ENCODE measurements around the gene AVPR2. TPM values are rescaled to one million over a fixed set of nuclear protein-coding genes. Genes with fewer than 3 reads are reported as not detected.

Gene AVPR2
- total and polyA plus RNA-seq, 8 donors: 0.12 to 1.3 (median 0.40) TPM

DNA sequence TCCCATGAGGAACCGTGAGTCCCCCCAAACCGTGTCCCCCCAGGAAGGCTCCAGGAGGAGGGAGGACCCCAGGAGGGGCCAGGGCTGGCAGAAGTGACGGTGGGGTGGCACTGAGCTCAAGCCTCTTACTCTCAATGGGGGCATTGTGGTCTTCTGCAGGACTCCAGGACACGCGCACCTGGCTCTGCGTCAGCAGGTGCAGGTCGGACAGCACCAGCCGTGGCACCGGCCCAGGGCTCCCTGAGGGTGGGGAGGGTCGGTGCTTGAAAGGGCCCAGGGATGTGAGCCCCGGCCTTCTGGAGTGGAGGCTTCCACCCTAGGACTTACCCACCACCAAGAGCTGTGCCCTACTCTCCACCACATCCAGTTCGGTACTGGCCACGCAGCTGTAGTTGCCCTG, 36.8 kb upstream of the AVPR2 start:
- FAIRE-seq (no peak), DNase-seq (peak in 2 of 6 donors; percentile 46 to 61), ATAC-seq (no peak)
- Histone ChIP-seq H3K27me3 (peaks cover 0 to 8% (median 0%) of the 10 kb centered on the region in 4 donors), H3K4me3 (no peak overlapping the region), H3K27ac (no peak overlapping the region), H3K4me1 (no peaks in the 10 kb centered on the region), H3K36me3 (no peaks in the 10 kb centered on the region), H3K9me3 (no peaks in the 10 kb centered on the region)
- no peak for TF ChIP-seq CTCF (IDR thresholded peaks at IDR 0.05)
- intact Hi-C loops (cut with DNase I): no loop called here
- 79% methylated on average over 13 of the region's 13 CpGs for WGBS, 2 donors

GRCh38 chrX:153868576-153869472, 35.6 kb upstream of the AVPR2 start:
- no peak for TF ChIP-seq CTCF (IDR thresholded peaks at IDR 0.05)
- no peaks in the 10 kb centered on the region for H3K36me3 ChIP-seq
- FAIRE-seq (no peak), ATAC-seq (no peak), DNase-seq (peak in 2 of 6 donors; percentile 45 to 55)
- peaks cover 0 to 8% (median 0%) of the 10 kb centered on the region in 4 donors for H3K27me3 ChIP-seq
- intact Hi-C loops (cut with DNase I): no loop called here
- H3K4me3 ChIP-seq: no peak overlapping the region
- WGBS, 2 donors: 79 to 80% methylated on average over 26 of the region's 26 CpGs
- H3K9me3 ChIP-seq: no peaks in the 10 kb centered on the region
- no peak overlapping the region for H3K27ac ChIP-seq
- no peaks in the 10 kb centered on the region for H3K4me1 ChIP-seq

- no peak overlapping the region for H3K4me3 ChIP-seq
- WGBS, 2 donors: 78 to 82% methylated on average over 30 to 31 of the region's 31 CpGs
- intact Hi-C loops (cut with DNase I): loop anchor here in 1 of 3 donors (10.0 kb wide), 2 partner anchors 55 to 65 kb away; partner anchors contain the start of gene NAA10
Measured at GRCh38 chrX:153869473-153870287, 34.8 kb upstream of the AVPR2 start.

DNA sequence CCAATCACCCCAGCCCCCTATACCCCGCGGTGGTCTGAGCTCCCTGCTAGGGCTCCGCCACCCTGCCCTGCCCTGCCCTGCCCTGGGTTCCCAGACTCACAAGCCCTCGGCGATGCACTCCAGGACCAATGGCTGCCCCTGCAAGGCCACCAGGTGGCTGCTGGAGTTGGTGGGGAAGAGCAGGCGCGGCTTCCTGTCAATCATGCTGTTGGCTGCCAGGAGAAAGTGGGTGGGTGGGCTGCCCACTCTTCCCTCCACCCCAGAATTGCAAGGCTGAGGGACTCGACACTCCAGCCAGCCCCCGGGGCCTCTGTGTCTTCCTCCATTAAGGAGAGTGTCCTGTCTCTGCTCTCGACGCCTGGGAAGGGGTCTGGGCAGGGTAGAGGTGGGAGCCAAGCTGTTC, 34.2 kb upstream of the AVPR2 start:
- 60 to 71% methylated on average over 10 to 11 of the region's 11 CpGs for WGBS, 2 donors
- intact Hi-C loops (cut with DNase I): loop anchor here in 1 of 3 donors (10.0 kb wide), 2 partner anchors 55 to 65 kb away; partner anchors contain the start of gene NAA10

More at GRCh38 chrX:153869473-153870287, 34.8 kb upstream of the AVPR2 start:
- FAIRE-seq: no peak
- Histone ChIP-seq H3K4me1 (no peaks in the 10 kb centered on the region), H3K36me3 (no peaks in the 10 kb centered on the region), H3K9me3 (no peaks in the 10 kb centered on the region), H3K27ac (no peak overlapping the region), H3K27me3 (peaks cover 0 to 8% (median 0%) of the 10 kb centered on the region in 4 donors)
- TF ChIP-seq CTCF (IDR thresholded peaks at IDR 0.05): no peak
- no peak for ATAC-seq
- DNase-seq: peak in 1 of 6 donors; percentile 45

More for the DNA sequence above, 34.2 kb upstream of the AVPR2 start:
- no peaks in the 10 kb centered on the region for H3K36me3 ChIP-seq
- DNase-seq (peak in 1 of 6 donors; percentile 51), ATAC-seq (no peak), FAIRE-seq (no peak)
- H3K4me3 ChIP-seq: no peak overlapping the region
- peaks cover 0 to 8% (median 0%) of the 10 kb centered on the region in 4 donors for H3K27me3 ChIP-seq
- H3K9me3 ChIP-seq: no peaks in the 10 kb centered on the region
- no peaks in the 10 kb centered on the region for H3K4me1 ChIP-seq
- TF ChIP-seq CTCF (IDR thresholded peaks at IDR 0.05): no peak
- no peak overlapping the region for H3K27ac ChIP-seq
